Subcutaneous adipose tissue (tissue), 4 donors: ENCODE results near the gene POR. TPM values are rescaled to one million over a fixed set of nuclear protein-coding genes. Genes with fewer than 3 reads are reported as not detected.

ENCODE experiments used
- total RNA-seq, 4 donors: library from RNA; depleted of rRNA; stranded (reverse); fragments of >200 nt; gene quantifications; one replicate each; pipeline ENCODE4 v1.1.0, GENCODE V29; 2016
- TF ChIP-seq, protein P1 (sequence below): fragments of 450-650 bp; IDR thresholded peaks from one replicate; pipeline ENCODE4 v1.5.1; 2016; ENCODE audit warnings: low read depth, mild to moderate bottlenecking, control low read depth, antibody characterized with exemption, moderate library complexity

The POR gene
- total RNA-seq: 100 to 1,000 TPM in 1 of 4 donors, 10 to 100 TPM in 3; 72.2 to 107 (median 79.5) TPM

DNA sequence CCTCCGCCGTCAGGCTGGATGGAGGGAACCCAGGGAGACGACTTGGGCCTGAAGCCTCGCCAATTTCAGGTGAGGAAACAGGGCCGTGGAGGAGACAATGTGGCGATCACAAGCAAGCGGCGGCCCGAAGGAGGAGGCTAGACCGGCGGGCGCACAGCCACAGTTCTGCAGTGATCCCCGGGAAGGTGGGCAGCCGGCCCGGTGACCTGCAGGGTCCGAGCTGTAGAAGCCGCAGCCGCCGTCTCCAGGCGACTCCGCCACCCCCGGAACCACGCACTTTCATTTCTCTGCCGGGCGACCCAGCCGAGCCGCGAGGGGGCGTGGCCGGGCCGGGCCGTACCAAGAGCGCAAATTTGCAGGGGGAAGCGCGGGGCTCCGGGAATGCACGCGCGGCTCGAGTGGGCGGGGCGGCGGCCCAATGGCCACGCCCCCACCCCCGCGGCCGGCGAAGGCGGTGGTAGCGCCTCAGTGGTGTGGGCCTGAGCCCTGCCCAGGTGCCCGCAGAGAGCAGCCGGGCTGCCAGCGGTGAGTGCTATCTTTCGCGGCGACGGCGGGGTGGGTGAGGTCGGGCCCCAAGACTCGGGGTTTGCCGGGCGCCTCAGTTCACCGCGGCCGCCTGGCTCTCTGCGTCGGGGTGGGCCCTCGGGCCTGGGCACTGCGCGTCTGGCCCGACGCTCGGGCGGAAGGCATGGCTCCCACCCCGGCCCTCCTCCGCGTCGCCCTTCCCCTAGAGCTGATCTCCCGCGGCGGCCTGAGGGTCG is at the start of gene POR:
Gene POR (plus strand): TSS at position 501 of the 761 bp plus-strand sequence. CDS start 38,847 bp downstream, outside the sequence.
- TF ChIP-seq, protein P1, sequence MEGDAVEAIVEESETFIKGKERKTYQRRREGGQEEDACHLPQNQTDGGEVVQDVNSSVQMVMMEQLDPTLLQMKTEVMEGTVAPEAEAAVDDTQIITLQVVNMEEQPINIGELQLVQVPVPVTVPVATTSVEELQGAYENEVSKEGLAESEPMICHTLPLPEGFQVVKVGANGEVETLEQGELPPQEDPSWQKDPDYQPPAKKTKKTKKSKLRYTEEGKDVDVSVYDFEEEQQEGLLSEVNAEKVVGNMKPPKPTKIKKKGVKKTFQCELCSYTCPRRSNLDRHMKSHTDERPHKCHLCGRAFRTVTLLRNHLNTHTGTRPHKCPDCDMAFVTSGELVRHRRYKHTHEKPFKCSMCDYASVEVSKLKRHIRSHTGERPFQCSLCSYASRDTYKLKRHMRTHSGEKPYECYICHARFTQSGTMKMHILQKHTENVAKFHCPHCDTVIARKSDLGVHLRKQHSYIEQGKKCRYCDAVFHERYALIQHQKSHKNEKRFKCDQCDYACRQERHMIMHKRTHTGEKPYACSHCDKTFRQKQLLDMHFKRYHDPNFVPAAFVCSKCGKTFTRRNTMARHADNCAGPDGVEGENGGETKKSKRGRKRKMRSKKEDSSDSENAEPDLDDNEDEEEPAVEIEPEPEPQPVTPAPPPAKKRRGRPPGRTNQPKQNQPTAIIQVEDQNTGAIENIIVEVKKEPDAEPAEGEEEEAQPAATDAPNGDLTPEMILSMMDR: no peak

DNA sequence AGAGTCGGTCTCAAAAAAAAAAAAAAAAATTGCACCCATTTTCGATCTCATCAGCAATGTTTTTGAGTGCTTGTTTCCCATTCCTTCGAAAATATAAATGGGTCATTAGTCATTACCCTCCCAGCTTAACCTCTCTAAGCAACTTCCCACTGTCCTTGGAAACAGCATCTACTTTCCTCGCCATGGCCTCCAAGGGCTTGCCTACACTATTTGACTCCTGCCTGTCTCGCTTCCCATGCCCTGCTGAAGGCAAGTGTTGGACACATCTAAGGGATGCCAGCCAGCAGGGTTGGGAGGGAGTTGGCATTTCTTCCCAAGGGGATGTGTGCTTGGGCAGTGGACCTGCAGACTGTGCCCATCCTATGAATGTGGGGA is 48.9 kb upstream of the POR start:
- TF ChIP-seq, protein P1: no peak

DNA sequence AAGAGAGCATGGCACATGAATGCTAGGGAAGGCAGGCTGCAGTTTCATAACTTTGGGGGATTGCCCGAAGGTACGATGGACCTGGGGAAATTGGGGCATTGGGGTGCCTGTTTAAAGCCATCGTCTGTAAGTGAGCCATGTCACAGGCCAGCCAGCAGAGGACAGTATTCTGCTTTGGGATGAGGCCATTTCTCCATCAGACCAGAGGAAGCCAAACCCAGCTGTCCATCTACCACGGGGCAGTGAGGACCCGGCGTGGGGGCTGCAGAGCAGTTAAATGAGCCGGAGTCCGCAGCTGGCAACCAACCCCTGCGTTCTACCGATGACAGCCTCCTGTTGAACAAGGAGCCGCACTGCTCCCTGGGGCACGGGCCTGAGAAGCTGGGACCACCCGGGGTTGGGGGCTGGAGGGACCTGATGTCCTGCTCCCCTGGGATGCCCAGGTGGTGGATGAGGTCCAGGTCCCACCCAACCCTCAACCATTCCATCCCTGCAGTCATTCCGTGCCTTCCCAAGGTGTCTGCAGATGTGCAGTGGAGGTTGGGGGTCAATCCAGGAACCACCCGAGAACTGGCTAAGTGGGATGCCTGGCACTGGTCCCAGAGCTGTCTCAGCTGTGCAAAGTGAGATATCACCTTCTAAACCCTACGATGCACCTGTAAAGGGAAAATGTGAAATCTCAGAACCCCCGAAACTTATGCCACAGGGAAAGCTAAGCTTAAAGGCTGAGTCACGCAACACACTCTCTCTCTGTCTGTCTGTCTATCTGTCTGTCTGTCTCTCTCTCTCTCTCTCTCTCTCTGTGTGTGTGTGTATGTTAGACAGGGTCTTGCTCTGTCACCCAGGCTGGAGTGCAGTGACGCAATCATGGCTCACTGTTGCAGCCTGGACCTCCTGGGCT is 48.2 kb upstream of the POR start:
- TF ChIP-seq, protein P1: no peak

DNA sequence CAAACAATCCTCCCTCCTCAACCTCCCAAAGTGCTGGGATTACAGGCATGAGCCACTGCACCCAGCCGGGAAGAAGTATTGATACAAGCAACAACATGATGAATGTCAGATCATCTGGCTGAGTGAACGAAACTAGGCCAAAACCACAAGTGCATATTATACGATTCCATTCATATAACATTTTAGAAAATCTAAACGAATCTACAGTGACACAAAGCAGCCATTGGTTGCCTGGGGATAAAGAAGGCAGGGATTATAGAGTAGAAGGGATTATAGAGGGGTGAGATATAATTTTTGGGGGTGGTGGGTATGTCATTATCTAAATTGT is 47.6 kb upstream of the POR start:
- TF ChIP-seq, protein P1: no peak

DNA sequence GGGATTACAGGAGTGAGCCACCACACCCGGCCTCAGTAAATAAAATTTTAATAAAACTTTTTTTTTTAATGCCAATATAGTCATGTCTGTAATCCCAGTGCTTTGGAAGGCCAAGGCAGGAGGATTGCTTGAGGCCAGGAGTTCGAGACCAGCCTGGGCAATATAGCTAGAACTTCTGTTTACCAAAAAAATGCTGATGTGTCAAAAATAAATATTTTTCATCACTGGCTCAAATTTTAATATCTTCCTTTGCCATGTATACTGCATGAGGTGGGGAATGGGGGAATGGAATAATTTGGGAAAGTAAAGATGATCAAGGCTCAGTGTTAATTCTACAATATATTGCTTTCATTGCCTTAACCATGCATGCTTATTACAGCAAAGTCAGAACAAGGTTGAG is 46.8 kb upstream of the POR start:
- TF ChIP-seq, protein P1: no peak

DNA sequence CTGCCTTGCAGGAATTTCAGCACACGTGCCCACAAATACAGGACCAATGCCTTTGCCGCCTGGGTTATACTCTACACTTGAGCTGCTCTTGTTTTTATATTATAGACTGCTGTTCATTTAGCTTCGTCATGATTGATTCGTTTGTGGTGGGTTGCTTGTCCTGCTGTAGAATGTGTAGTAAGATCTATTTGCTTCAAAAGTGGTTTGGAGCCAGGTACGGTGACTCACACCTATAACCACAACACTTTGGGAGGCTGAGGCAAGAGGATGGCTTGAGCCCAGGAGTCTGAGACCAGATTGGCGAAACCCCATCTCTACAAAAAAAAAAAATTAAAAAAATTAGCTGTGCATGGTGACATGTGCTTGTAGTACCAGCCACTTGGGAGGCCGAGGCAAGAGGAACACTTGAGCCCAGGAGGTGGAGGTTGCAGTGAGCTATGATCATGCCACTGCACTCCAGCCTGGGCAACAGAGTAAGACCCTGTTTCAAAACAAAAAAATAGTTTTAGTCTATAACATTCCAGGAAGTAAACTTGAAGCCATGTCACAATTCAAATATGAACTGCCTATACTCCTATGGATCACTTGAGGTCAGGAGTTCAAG is 45.1 kb upstream of the POR start:
- TF ChIP-seq, protein P1: no peak

DNA sequence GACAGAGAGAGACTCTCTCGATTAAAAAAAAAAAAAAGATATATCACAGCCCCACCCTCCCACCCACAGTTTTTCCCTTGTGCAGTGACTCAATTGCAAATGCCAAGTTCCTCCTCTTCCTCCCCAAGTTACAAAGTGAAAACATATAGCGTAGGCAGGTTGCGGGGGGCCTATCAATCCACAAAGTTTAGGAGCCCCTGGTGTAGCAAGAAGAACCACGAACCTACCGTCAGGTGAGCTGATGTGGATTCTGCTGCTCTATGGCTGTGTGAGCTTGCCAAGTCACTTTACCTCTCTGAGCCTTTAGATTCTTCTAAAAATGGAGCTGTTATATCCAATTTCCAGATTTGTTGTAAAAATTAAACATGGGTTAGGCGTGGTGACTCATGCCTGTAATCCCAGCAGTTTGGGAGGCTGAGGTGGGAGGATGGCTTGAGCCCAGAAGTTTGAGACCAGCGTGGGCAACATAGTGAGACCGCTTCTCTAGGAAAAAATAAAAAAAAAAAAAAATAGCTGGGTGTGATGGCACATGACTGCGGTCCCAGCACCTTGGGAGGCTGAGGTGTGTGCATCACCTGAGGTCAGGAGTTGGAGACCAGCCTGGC is 44.3 kb upstream of the POR start:
- TF ChIP-seq, protein P1: no peak
